8988T (cell line): ENCODE results near the gene TRMT112.

Experiments used
- DNase-seq: peaks from one replicate; pipeline ENCODE4 v3.0.0; 2011

TRMT112 gene

GRCh38 chr11:64268025-64268892 lies 49.1 kb downstream of the TRMT112 start:
- no peak for DNase-seq

DNA sequence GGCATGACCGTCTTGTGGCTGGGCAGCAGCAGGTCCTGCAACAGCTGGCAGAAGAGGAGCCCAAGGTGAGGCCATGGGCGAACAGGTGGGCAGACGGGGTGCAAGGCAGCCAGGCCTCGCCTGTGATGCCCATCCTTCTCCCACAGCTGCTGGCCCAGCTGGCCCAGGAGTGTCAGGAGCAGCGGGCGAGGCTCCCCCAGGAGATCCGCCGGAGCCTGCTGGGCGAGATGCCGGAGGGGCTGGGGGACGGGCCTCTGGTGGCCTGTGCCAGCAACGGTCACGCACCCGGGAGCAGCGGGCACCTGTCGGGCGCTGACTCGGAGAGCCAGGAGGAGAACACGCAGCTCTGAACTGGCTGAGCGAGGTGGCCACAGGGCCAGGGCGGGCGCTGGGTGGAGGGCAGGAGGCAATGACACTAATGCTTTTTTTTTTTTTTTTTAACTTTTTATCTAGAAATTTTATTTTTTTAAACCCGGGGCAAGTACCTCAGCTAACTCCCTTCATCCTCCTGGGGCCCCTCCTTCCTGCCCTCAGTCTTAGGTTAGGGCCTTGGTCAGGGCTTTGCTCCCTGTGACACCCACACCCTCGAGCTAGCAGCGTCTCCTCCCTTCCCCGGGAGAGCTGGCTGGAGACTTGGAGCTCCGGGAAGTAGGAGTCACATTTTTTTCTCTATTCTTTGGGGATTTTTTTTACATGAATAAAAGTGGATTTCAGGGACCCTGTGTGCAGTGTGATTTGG lies 50.0 kb downstream of the TRMT112 start:
- DNase-seq, result no peak
